HG03521 (cell line): ENCODE measurements around the gene HEXIM1.
A peak's percentile ranks its signal among the peaks of the same experiment; 100 is the strongest.

Source experiments
- ATAC-seq: cut with Tn5 transposase; IDR thresholded peaks from one replicate; pipeline ENCODE4 v1.9.1; 2021; ENCODE audit warnings: mild to moderate bottlenecking, moderate library complexity; ENCODE audit not compliant: unreplicated experiment

The HEXIM1 gene, protein sequence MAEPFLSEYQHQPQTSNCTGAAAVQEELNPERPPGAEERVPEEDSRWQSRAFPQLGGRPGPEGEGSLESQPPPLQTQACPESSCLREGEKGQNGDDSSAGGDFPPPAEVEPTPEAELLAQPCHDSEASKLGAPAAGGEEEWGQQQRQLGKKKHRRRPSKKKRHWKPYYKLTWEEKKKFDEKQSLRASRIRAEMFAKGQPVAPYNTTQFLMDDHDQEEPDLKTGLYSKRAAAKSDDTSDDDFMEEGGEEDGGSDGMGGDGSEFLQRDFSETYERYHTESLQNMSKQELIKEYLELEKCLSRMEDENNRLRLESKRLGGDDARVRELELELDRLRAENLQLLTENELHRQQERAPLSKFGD

DNA sequence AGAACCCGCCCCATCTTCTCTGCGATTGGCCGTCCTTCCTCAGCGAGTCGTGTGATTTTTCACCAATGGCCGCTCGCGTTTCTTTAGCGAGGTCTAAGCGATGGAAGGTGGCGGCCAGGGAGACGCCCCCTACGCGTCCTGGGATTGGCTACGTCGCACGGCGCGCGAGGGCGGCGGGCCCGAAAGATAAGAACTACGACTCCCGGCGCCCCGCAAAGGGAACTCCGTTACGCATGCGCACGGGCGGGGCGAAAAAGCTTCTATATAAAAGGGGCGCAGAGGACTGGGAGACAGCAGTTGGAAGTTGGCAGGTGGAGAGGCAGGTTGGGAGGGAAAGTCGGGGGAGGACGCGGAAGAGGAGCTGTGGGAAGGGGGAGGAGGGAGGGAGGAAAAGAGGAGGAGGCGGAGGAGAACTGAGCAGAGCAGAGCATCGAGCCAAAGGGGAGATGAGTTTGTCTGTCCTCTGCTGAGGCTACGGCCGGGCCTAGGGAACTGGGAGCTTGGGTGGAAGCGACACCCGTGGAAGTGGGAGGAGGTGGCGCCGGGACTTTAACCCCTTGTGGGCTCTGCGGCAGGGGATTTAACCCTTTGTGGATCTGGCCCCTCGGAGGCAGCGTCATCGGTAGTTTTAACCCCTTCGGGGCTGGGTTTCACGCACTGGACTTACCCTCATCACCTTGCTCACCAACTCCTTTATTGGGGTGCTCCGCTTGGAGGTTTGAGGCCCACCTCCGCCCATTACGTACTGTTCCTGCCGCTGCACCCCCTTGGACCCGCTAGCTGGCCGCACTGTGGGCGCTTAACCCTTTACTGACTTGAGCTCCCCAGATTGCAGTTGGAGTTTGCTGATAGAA, at the start of gene HEXIM1:
Gene HEXIM1 (plus strand): TSS at position 293 of the 854 bp plus-strand sequence. CDS start 716 bp downstream, outside the sequence.
- peak; percentile 73 for ATAC-seq

DNA sequence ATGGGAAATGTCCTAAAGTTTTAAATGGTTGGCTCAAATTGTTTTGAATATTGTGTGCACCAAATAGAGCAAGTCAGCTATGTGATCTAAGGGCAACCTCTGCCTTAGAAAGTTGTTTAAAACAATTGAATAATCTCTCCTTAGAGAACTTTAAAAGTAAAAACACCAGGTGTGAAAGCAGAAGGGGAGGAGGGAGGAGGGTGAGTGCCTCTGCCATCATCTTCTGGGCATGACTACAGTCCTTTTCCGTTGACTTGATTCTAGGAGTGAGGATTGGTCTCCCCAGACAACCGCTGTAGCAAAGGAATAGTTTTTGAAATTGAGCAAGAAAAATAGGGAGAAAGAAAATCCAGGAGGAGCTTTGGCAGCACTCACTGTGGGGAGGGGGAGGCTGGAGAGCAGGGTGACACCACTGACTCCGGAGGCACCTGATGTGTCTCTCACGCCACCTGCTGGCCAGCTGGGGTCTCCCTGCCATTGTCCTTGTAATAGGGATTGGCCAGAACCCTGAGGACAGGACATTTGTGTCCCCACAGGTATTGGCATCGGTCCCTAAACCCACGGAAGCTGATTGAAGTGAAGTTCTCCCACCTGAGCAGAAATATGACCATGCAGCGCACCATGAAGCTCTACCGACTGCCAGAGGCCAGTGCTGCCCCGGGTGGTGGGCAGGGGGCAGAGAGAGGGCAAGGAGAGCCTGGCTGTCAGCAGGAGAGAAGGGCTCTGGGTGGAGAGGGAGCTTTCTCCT, 49.2 kb upstream of the HEXIM1 start:
- no peak for ATAC-seq

DNA sequence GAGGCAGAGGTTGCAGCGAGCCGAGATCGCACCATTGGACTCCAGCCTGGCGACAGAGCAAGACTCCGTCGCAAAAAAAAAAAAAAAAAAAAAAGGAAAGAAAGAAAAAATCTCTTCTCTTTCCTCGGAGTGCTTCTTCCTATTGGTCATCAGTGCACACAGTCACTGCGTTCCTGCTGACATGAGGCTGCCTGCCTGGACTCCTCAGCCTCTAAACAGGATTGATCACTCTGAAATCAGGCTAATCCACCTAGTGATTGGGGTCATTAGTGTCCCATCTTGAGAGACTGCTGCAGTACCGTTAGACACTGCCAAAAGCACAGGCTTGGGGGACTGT, 46.8 kb upstream of the HEXIM1 start:
- no peak for ATAC-seq

DNA sequence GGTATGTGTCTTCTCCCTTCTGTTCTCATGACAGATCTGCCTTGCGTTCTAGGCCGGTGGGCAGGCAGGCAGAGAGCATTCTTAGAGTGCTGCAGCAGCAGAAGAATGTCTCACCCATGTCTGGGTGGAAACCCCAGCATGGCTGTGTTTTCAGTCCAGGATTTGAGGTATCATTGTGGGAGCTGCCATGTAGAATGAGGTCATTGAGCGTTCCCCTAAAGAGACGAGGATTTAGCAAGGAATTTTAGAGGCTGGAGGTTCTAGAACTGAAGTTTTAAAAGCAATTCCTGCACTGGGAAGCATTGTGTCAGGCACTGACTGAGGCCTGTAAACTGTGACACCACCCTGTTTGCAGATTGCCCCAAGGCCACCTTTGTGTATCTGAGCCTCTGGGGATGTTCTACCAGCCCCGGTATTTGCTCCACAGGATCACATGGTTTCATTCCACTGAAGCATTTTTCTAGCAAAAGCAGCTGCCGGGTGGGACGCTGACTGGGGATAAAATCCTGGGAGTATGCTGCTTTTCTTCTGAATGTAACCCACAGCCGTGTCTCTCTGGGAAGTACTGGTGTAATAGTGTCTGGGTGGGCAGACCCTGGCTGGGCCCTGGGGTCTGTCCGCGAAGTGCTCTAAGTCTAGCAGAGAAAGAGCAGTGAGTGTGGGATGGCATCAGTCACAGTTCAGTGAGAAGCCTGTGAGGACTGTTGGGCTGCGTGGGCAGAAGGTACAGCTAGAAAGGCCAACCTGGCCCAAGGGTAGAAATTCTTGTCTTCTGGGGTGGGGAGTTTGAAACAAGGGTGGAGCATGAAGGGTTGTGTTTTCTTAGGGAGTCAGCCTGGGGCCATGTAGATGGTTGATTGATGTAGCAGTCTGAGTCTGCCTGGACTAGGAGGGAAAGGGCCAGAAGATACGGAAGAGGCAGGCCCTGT, 46.1 kb upstream of the HEXIM1 start:
- ATAC-seq, result no peak

DNA sequence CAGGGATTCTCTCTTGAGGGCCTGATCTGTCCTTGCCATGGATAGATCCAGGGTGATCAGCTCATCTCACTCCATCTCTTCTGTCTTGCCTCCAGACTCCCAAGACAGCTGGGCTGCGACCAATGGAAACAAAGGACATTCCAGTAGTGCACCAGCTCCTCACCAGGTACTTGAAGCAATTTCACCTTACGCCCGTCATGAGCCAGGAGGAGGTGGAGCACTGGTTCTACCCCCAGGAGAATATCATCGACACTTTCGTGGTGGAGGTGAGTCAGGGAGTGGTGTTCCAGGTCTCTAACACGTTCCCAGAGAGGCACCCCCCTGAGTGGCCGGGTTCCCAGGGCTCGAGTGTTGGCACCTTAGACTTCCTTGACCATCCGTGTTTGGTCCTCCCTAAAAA, 45.4 kb upstream of the HEXIM1 start:
- no peak for ATAC-seq

DNA sequence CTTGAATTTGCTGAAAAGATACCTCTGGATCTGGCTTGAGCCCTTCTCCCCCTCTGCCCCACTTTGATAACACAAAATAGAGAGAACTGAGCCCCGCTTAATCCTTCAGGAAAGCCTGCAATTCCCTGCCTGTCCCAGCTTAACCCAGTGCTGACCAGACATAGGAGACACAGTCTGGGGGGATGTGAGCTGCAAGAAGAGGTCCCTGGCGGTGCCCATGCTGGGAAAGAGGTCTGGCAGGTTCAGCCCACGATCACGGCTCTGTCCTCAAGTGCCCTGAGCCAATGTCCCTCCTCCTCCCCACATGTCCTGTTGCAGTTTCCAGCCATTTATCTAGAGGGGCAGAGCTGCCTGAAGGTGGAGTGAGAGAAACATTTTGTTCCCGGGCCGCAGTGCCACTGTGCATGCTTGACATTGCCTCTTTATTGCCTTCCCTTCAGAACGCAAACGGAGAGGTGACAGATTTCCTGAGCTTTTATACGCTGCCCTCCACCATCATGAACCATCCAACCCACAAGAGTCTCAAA, 44.9 kb upstream of the HEXIM1 start:
- no peak for ATAC-seq

DNA sequence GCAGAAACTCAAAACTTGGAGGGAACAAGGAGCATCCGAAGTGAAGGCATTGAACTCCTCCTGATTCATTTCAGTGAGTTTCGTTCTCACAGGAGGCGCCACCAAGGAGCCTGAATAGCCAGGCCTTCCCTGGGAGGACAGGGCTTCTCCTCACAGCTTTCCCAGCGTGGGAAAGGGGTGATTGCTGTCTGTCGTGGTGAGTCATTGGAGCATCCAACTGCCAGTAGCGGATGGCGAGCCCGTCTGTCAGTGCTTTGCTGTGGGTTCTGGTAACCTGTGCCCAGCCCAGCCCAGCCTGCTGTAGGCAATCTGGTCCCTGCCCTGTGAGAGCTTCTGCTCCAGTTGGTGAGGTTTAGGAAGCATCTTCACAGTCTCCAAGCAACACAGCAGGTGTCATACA, 44.2 kb upstream of the HEXIM1 start:
- no peak for ATAC-seq

DNA sequence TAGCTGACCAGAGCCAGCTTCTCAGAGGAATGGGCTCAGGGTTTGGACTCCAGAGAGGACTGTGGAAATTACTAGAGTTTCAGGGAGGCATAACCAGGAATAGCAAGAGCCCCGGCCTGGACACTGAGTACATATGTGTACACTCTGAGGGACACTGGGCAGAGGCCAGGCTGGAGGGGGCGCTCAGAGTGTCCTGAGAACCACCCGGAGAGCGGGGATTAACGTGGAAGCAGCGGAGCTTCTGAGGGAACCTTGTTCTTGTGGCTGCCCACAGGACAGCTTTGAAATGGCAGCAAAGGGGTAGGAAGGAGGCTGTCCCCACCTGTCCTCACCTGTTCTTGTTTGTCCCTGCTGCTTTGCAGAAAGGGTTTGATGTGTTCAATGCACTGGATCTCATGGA, 43.8 kb upstream of the HEXIM1 start:
- no peak for ATAC-seq

DNA sequence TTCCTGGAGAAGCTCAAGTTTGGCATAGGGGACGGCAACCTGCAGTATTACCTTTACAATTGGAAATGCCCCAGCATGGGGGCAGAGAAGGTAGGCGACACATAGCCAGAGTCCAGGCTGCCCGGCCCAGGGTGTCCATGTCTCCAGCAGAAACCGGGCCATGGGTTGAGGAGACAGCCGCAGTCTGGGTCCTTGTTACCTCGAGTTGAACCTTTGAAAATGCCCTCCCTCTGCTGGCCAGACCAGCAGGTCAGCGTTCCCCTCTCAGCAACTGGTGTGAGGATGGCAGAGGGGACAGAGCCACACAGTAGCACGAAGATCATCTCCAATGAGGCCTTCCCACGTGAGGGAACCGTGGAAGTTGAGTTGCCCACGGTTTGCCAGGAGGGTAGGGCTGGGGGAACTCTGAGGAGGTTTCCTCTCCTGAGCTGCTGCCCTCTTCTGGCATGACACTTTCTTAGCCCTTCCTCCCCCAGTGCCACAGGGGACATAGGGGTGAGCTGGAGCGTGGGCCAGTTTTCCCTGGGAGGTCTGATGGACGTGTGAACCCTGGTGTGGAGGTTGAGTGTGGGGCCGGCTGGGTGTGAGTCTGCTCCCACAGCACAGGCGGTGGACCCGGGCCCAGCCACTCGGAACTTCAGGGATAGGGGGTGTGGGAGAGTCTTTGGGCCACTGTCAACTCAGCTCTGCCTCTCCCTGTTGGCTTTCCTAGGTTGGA, 43.2 kb upstream of the HEXIM1 start:
- ATAC-seq, result no peak

DNA sequence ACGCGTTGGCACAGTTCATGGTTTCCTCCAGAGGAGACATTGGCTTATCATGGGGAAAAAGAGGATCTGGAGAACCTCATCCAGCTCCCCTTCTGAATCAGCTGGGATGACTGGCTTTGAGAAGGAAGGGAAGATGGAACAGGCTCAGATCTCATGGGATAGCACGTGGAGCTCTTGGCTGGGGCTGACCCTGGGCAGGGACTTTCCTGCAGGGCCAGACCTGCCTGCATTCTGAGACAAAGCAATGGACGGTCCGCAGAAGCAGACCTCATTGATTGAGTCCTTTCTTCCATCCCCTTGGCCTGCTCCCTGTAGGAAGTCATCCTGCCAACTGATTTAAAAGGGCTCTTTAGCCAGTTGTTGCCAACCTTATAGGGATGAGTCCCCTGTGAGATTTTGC, 42.2 kb upstream of the HEXIM1 start:
- ATAC-seq, result no peak

DNA sequence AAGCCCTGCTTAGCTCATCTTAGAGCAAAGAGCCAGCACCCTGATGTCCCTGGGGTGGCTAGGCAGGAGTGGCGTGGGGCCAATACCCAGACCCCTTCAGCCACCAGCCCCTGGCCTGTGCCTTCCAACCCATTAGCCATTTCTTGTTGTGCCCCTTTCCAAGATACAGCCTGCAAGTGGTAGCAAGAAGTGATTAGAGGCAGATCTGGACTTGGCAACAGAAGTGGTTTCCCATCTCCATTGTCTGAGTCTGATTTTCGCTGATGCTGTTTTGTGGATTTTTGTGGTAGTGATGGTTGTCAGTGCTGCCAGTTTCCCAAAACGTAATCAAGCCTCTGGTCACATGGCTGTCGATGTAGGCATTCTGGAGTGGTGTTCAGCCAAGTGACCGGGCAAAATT, 41.7 kb upstream of the HEXIM1 start:
- ATAC-seq, result no peak

DNA sequence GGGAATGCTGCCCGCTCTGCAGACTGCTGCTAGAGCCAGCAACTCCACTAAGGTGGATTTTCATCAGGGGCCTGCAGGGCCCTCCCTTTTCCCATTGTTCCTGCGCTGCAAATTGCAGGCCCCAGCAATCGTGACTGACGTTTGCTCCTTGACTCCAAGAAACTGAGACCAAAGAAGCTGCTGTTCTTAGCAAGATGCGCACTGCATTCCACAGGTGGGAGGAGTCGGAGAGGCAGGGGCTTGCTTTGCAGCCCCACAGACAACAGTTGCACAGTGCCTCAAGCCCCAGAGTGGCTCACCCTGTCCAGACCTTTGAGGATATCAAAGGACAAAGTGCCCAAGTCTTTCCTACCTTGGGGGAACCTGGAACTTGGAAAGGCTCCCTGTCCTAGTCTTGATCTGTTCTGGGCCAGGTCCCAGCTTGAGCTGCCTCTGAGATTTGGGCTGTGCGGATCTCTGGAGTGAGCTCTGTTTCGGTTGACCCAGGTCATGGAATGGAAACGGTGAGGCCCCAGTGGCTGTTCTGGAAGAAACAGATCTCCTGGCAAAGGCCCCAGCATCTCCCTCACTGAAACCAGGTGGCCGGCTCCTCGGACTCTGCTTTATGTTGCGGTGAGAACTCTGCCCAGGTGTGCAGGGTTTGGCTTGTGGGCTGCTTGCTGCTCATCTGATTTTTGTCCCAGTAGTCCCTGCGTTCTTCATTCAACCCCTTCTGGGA, 40.8 kb upstream of the HEXIM1 start:
- no peak for ATAC-seq

DNA sequence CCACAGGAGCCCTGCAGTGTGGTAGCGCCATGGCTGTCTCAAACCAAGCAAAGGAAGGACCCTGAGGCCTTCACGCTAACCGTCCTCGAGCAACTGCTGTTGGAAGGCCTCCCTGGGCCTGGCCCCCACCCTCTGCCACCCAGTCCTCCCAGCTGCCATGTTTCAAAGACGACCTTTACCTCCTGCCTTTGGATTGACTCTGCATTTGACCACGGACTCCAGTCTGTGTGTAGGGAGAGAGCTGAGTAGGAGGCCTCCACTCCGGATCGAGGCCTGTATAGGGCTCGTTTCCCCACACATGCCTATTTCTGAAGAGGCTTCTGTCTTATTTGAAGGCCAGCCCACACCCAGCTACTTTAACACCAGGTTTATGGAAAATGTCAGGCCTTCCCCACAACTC, 40.2 kb upstream of the HEXIM1 start:
- no peak for ATAC-seq

DNA sequence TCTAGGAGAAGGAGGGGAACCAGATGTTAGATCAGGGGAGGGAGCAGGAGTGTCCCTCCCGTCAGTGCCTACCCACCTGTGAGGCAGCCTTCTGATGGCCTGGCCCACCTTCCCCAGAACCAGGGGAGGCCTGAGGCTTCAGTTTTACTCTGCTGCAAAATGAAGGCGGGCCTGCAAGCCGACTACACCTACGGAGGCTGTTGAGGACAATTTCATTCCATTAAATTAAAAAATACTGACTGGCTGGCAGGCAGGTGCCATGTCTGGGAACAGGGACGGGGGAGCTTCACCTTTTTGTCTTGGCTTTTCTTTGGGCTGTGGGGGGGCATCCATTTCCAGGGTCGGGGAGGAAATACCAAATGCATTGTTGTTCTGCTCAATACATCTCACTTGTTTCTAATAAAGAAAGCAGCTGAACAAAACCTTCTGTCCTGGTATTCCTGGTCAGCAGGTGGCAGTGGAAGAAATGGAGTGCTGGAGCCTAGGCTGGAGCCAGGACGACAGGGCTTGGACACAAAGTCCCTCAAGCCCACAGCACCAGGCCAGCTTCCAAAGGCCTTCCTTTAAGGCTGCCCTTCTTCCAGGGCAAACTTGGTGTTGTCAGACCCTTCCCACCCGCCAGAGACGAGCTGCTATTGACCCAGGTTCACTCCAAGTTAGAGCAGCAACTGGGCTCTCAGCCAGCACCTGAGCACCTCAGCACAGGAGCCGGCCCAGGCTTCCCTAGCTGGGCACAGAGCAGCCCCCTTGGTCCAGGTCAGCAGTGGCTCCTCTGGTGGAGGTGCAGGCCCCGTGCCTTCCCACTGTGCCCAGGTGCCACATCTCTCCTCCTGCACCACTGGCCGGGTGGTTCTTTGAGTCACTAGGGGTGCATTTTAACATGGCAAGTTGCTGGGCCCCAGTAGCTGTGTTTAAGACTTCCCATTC, 39.4 kb upstream of the HEXIM1 start:
- no peak for ATAC-seq

DNA sequence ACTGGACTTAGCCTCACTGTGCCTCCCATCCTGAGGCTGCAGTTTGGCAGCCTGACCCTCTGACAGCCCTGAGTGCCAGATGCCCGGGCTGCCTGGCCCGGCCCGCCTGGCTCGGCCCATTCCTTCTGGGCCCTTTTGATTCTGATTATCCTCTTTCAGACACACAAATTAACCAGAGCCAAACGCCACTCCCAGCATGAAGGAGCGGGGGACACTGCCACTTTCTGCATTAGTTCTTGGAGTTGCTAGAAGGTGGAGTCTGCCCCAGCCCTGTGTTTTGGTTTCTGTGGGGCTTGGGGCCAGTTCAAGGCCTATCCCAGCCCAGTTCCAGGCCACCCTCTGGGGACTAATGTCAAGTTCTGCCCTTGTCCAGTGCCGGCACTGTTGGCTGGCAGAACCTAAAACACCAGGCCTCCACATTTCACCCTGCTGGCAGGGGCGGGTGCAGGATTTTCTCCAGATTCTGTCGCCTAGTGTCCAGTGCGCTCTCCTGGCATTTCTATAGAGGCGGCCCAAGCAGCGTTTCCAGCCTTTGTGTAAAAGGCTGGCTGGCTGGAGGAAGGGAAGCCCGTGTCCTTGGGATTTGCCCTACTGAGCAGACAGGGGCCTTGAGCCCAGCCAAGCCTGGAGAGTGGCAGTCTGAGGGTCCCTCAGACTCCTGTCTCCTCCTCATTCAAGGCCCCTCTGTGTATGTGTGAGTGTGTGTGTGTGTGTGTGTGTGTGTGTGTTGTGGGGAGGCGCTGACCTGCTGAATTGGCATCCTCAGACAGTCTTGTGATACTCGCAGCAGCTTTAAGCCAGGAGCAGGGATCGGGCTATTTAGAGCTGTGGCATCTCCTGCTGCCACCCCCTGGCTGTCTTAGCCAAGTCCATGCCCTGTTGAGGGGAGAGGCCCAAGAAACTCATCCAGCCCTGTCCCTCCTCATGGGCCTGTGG, 37.3 kb upstream of the HEXIM1 start:
- ATAC-seq, result no peak

DNA sequence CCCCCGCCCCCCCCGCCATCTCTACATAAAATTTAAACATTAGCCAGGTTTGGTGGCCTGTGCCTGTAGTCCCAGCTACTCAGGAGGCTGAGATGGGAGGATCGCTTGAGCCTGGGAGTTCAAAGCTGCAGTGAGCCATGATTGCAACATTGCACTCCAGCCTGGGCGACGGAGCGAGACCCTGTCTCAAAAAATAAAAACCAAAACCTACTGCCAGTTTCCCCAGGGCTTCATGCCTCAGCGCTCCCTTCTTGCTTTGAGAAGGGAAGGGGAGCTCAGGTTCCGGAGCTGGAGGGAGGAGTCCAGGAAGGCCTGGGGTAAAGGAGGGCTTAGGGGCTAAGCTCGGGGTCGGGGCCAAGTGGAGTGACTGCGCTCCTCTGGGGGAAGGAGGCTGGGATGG, 36.4 kb upstream of the HEXIM1 start:
- ATAC-seq, result no peak
